ENCODE results near the gene GINS2.

- TF ChIP-seq CTCF (IDR thresholded peaks at IDR 0.05) (no peak), POLR2A (IDR thresholded peaks at IDR 0.05) (no peak)
These were observed 40.1 kb upstream of the GINS2 start for GRCh38 chr16:85728879-85729278.
